Heart left ventricle (tissue), 16 donors: ENCODE results near the gene DNAH3. TPM values are rescaled to one million over a fixed set of nuclear protein-coding genes. Genes with fewer than 3 reads are reported as not detected.

ENCODE experiments used
- ATAC-seq, 4 donors: fragments of 200-7000 bp; cut with Tn5 transposase; one replicate each; pipeline ENCODE4 v1.9.1; 2020 to 2022; ENCODE audit warnings: moderate library complexity in 4 of 4, mild to moderate bottlenecking in 3 of 4, moderate number of reproducible peaks in 1 of 4
- DNase-seq, 5 donors: peaks; one replicate each; pipeline ENCODE4 v3.0.0-alpha.2; 2020
- H3K27ac ChIP-seq, 12 donors: fragments of 200-600 bp; sonication (generic) in 4 of 12; one replicate each; pipeline versions ENCODE4 v1.5.0 to v1.8.0; 2016 to 2022; ENCODE audit warnings: mild to moderate bottlenecking in 2 of 12
- H3K27me3 ChIP-seq, 9 donors: fragments of 200-600 bp; sonication (generic) in 2 of 9; one replicate each; pipeline versions ENCODE4 v1.5.1 to v1.8.0; 2016 to 2022; ENCODE audit warnings: mild to moderate bottlenecking in 3 of 9
- H3K36me3 ChIP-seq, 9 donors: fragments of 200-600 bp; sonication (generic) in 2 of 9; one replicate each; pipeline versions ENCODE4 v1.5.0 to v1.8.0; 2018 to 2022; ENCODE audit warnings: mild to moderate bottlenecking in 2 of 9
- H3K4me1 ChIP-seq, 12 donors: fragments of 200-600 bp; sonication (generic) in 4 of 12; one replicate each; pipeline versions ENCODE4 v1.5.0 to v1.8.0; 2016 to 2022; ENCODE audit warnings: mild to moderate bottlenecking in 3 of 12
- H3K4me3 ChIP-seq, 12 donors: fragments of 200-600 bp; sonication (generic) in 4 of 12; one replicate each; pipeline versions ENCODE4 v1.5.0 to v1.8.0; 2017 to 2022; ENCODE audit warnings: mild to moderate bottlenecking in 9 of 12, moderate library complexity in 4 of 12
- H3K9me3 ChIP-seq, 12 donors: fragments of 200-600 bp; sonication (generic) in 4 of 12; one replicate each; pipeline versions ENCODE4 v1.5.0 to v1.8.0; 2016 to 2022; ENCODE audit warnings: mild to moderate bottlenecking in 1 of 12
- POLR2A ChIP-seq, 2 donors: fragments of 450-650 bp; IDR thresholded peaks; one replicate each; pipeline ENCODE4 v1.6.1; 2017; ENCODE audit warnings: antibody characterized with exemption in 2 of 2, mild to moderate bottlenecking in 2 of 2, moderate library complexity in 2 of 2
- WGBS, 4 donors: extraction: QIAGEN DNeasy Blood & Tissue Kit in 2 of 4; methylation state at CpG; one replicate each; pipeline versions ENCODE4 v1.1.5 to v1.1.7; 2013 to 2018; 5-methylcytosine and 5-hydroxymethylcytosine counted together
- intact Hi-C, 10 donors: fragments of 100-400 bp; cut with DNase I; formaldehyde crosslinking; loops; one replicate each; pipeline versions ENCODE4 v1.11.1 to v1.14.2; 2022
- polyA plus RNA-seq, 2 donors: library from polyadenylated mRNA; stranded (reverse); fragments of 200-250 nt; gene quantifications; one replicate each; pipeline ENCODE4 v1.2.3, GENCODE V29; 2013
- total RNA-seq, 9 donors: library from RNA; depleted of rRNA in 2 of 9; stranded (reverse); fragments of >200 nt in 2 of 9; fragmentation: NEBNext Ultra II Directional in 3 of 9; extraction: Animal tissue kit (Norgen Biotek cat#: 25700) in 3 of 9; gene quantifications; one replicate each; pipeline versions ENCODE4 v1.1.0 to v1.2.4, GENCODE V29; 2016 to 2023
- TF ChIP-seq, protein P1 (sequence below), 12 donors: fragments of 200-600 bp; sonication (generic) in 4 of 12; IDR thresholded peaks; one replicate each; pipeline versions ENCODE4 v1.5.0 to v1.8.0; 2018 to 2022; ENCODE audit warnings: antibody characterized with exemption in 12 of 12, mild to moderate bottlenecking in 5 of 12
- donor health status: ischemic (EF 13 %, LVEDD 7.1; RV severe dilation, severe dysfunction).
- donor health status: healthy with polysubstance abuse.
- donor health status: DM: no; HTN: yes; CAD: no.
- donor health status: DM: no; HTN: no; CAD: no.
- donor health status: ischemic (EF 25% LVEDD 6.9; RV normal size, moderate dysfunction).
- donor health status: ischemic (EF 25% LVEDD 5.7; RV mildly dilated, moderate dysfunction).
- donor health status: healthy.
- donor health status: DM: yes; HTN: yes; CAD: no.
- donor health status: ischemic (EF 35%, LVEDD 5.7; RV mildly dilated, moderate dysfunction).
- donor health status: nonischemic (EF 11% LVEDD 7.7; RV severe dilation, severe dysfunction).
- donor health status: DM: yes; HTN: yes; CAD: no.
- donor health status: PGD.
- donor health status: ischemic (EF 29% LVEDD 5.4; RV normal size, mild dysfunction).
- donor health status: nonischemic (EF 23%, LVEDD 6.1; RV moderate dilation, normal function).

Gene DNAH3
- total and polyA plus RNA-seq, 11 donors: 0.01 to 2.0 (median 0.87) TPM

DNA sequence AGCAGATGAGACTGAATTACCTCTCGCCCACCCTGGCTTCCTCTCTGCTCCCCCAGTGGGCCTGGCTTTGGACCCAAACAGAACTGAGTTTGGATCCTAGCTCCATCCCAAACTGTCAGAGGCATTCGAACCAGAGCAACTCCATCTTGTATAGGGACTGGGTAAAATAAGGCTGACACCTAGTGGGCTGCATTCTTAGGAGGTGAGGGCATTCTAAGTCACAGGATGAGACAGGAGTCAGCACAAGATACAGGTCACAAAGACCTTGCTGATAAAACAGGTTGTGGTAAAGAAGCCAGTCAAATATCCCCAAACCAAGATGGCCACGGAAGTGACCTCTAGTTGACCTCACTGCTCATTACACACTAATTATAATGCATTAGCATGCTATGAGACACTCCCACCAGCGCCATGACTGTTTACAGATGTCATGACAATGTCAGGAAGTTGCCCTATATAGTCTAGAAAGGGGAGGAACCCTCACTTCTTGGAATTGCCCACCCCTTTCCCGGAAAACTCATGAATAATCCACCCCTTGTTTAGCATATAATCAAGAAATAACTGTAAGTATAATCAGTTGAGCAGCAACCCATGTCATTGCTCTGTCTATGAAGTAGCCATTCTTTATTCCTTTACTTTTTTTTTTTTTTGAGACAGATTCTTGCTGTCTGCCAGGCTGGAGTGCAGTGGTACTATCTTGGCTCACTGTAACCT is 205.6 kb downstream of the DNAH3 start:
- intact Hi-C loops: loop anchor here in 4 of 10 donors (1.0 to 10.0 kb wide), 4 partner anchors 94 to 100 kb away; no protein-coding TSS in a partner anchor

DNA sequence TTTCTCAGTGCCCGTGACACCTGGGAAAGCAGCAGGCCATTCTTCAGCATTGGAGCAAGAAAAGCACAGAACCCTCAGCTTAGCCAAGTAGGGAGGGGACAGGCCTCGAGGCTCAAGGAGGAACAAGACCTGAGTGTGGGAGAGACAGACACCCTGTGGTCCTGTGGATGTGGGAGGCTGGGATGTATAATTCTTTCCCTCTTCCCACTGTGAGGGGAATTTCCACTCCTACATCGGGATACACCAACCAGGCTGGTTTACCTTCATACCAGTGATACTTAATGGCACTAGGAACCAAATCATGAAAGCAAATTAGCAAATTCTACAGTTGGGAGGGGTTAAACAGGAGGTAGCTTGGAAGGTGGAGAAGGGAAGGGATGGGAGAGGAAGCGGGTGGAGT is 208.4 kb downstream of the DNAH3 start:
- no peaks in the 10 kb centered on the region for H3K36me3 ChIP-seq
- no peak for TF ChIP-seq POLR2A (IDR thresholded peaks at IDR 0.05)
- TF ChIP-seq, protein P1, sequence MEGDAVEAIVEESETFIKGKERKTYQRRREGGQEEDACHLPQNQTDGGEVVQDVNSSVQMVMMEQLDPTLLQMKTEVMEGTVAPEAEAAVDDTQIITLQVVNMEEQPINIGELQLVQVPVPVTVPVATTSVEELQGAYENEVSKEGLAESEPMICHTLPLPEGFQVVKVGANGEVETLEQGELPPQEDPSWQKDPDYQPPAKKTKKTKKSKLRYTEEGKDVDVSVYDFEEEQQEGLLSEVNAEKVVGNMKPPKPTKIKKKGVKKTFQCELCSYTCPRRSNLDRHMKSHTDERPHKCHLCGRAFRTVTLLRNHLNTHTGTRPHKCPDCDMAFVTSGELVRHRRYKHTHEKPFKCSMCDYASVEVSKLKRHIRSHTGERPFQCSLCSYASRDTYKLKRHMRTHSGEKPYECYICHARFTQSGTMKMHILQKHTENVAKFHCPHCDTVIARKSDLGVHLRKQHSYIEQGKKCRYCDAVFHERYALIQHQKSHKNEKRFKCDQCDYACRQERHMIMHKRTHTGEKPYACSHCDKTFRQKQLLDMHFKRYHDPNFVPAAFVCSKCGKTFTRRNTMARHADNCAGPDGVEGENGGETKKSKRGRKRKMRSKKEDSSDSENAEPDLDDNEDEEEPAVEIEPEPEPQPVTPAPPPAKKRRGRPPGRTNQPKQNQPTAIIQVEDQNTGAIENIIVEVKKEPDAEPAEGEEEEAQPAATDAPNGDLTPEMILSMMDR (IDR thresholded peaks at IDR 0.05): no peak
- H3K27ac ChIP-seq: no peak overlapping the region
- no peaks in the 10 kb centered on the region for H3K9me3 ChIP-seq
- no peak overlapping the region for H3K4me3 ChIP-seq
- ATAC-seq: no peak
- DNase-seq: no peak
- peaks cover 0 to 15% (median 0%) of the 10 kb centered on the region in 12 donors for H3K4me1 ChIP-seq
- intact Hi-C loops: loop anchor here in 1 of 10 donors (10.0 kb wide), 1 partner anchor 97 kb away; no protein-coding TSS in a partner anchor
- H3K27me3 ChIP-seq: no peaks in the 10 kb centered on the region
- 74 to 83% (median 76%) methylated on average over 4 of the region's 4 CpGs for WGBS, 4 donors

More for the DNA sequence above, 205.6 kb downstream of the DNAH3 start:
- Histone ChIP-seq H3K36me3 (no peaks in the 10 kb centered on the region), H3K4me3 (no peak overlapping the region), H3K27me3 (no peaks in the 10 kb centered on the region), H3K27ac (no peak overlapping the region), H3K4me1 (peaks cover 0 to 15% (median 0%) of the 10 kb centered on the region in 12 donors), H3K9me3 (no peaks in the 10 kb centered on the region)
- TF ChIP-seq, protein P1 (IDR thresholded peaks at IDR 0.05): peak in 4 of 12 donors; percentile 11 to 34 (median 22)
- TF ChIP-seq POLR2A (IDR thresholded peaks at IDR 0.05): no peak
- peak in 2 of 4 donors; percentile 24 to 45 for ATAC-seq
- WGBS, 4 donors: 83 to 92% (median 91%) methylated on average over 5 of the region's 5 CpGs
- DNase-seq: no peak

GRCh38 chr16:20941636-20941926 is 209.1 kb downstream of the DNAH3 start:
- ATAC-seq: peak in 1 of 4 donors; percentile 15
- no peak for DNase-seq
- Histone ChIP-seq H3K9me3 (no peaks in the 10 kb centered on the region), H3K27ac (no peak overlapping the region), H3K4me3 (no peak overlapping the region), H3K27me3 (no peaks in the 10 kb centered on the region), H3K4me1 (peaks cover 0 to 15% (median 0%) of the 10 kb centered on the region in 12 donors), H3K36me3 (no peaks in the 10 kb centered on the region)
- WGBS, 4 donors: 96 to 100% (median 98%) methylated on average over 6 of the region's 6 CpGs
- TF ChIP-seq POLR2A (IDR thresholded peaks at IDR 0.05): no peak
- TF ChIP-seq, protein P1 (IDR thresholded peaks at IDR 0.05): no peak
- intact Hi-C loops: loop anchor here in 1 of 10 donors (10.0 kb wide), 1 partner anchor 97 kb away; no protein-coding TSS in a partner anchor

DNA sequence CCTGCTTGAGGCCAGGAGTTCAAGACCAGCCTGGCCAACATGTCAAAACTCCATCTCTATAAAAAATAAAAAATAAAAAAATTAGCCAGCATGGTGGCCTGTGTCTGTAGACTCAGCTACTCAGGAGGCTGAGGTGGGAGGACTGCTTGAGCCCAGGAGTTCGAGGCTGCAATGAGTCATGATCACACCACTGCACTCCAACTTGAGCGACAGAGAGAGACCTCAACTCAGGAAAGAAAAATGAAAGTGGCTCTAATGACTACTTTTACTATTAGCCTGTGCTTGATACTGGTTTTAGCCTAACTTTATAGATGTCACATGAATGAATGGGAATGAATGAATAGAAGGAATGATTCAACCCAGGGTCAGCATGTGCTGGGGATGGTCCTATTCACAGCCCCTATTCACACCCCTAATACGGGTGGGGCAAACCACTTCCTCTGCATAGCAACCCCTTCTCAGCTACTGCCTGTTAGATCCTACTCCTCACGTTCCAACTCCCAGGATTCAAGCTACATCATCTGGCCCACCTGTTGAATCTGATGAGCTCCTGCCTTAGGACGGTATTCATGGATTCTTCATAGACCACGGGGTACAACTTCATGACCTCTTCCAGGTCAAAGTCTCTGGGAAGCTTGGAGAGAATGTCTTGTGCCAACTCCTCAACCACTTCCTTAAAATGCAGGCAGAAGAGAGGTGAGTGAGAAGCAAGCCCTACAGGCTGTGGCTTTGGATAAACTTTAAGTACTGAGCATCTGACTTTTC is 209.6 kb downstream of the DNAH3 start:
- H3K36me3 ChIP-seq: no peaks in the 10 kb centered on the region
- ATAC-seq: peak in 1 of 4 donors; percentile 14
- no peak for TF ChIP-seq POLR2A (IDR thresholded peaks at IDR 0.05)
- TF ChIP-seq, protein P1 (IDR thresholded peaks at IDR 0.05): no peak
- WGBS, 4 donors: 74 to 81% (median 78%) methylated on average over 6 of the region's 6 CpGs
- H3K9me3 ChIP-seq: no peaks in the 10 kb centered on the region
- peaks cover 0 to 15% (median 0%) of the 10 kb centered on the region in 12 donors for H3K4me1 ChIP-seq
- intact Hi-C loops: loop anchor here in 1 of 10 donors (10.0 kb wide), 1 partner anchor 96 kb away; no protein-coding TSS in a partner anchor
- H3K27ac ChIP-seq: no peak overlapping the region
- H3K4me3 ChIP-seq: no peak overlapping the region
- DNase-seq: no peak
- no peaks in the 10 kb centered on the region for H3K27me3 ChIP-seq
